GM23248 (cell line): Measurements from ENCODE around the gene ERCC3.

ENCODE experiments used
- EZH2 ChIP-seq: fragments of 200-600 bp; sonication (generic); IDR thresholded peaks from 2 replicates; pipeline ENCODE4 v1.6.1; 2018; ENCODE audit warnings: antibody characterized with exemption, mild to moderate bottlenecking; ENCODE audit not compliant: insufficient read depth, poor library complexity, severe bottlenecking
- EZH2phosphoT487 ChIP-seq: fragments of 200-600 bp; sonication (generic); IDR thresholded peaks from 2 replicates; pipeline ENCODE4 v1.6.1; 2018; ENCODE audit warnings: antibody characterized with exemption, moderate library complexity, mild to moderate bottlenecking, low read depth; ENCODE audit not compliant: insufficient read depth

GRCh38 chr2:127256381-127256780, 37.6 kb downstream of the ERCC3 start:
- TF ChIP-seq EZH2, result no peak
- TF ChIP-seq EZH2phosphoT487, result no peak
